TTC549 (cell line): Measurements from ENCODE around the gene ZNF654.
"Not testable (repeated sequence)": the region's sequence is repeated elsewhere in the genome, so short reads cannot be mapped to it uniquely, and the experiment has no call there.

Experiments
- FAIRE-seq: peaks from 2 replicates; lab custom pipeline; 2012; peaks lifted over from hg19 to GRCh38; lab: Jason Lieb, UNC

ZNF654 gene

DNA sequence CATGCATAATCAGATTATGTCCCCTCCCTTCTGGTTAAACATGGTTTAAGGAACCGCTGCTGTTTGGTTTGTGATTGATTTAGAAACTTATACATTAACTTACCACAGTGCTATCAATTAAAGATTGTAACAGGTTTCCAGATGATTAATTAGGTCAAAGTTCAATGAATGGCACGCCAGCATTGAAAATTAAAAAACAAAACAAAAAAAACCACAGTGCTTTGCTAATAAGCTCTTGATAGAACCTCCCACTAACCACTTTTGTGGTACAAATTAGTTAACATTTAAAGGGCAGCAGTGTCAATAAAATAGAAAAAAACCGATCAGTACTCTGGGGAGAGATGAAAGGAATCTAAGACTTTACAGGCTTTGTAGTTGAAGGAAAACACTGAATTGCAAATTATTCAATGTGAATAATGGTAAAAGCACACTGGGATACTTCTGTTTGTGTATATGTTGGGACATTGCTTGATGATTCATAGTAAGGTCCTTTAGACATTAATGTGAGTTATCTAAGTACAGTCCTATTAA is 83.1 kb downstream of the ZNF654 start:
- FAIRE-seq, result no peak

- FAIRE-seq, result no peak
Measured at GRCh38 chr3:88147261-88147660, 88.2 kb downstream of the ZNF654 start.

GRCh38 chr3:88148651-88149050 is 89.6 kb downstream of the ZNF654 start:
- no peak for FAIRE-seq

GRCh38 chr3:88149101-88149508 is 90.0 kb downstream of the ZNF654 start:
- no peak for FAIRE-seq

DNA sequence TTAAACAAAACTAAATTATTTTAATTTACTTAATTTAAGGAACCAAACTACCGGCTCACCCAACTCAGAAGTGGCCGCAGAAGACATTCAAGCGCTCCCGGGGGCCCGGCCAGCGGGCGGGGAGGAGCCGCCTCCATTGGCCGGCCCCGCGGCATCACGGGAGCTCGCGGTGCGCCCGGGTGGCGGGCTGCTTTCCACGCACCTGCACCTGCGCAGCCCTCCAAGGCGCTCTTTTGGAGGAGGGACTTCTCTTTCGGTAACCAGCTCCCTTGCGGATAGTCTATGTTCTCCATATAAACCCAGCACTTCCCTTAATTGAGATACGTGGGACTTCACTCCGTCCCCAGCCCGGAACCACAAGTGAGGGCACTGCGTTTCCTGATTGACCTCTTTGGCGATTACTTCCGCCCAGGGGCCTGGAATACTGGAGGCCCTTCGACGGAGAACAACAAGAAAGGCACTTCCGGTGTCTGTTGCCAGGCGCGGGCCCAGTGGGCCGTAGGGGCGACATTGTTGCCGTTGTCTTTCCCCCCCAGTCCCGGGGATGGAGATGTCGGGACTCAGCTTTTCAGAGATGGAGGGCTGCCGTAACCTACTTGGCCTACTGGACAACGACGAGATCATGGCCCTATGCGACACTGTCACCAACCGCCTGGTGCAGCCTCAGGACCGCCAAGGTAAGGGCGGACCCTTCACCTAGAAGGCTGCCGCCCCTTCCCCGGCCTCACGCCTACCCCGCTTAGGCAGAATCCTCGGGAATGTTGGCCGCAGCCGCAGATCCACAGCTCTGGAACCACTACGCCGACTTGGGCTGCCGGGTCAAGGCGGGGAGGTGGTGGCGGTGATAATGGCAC is 90.7 kb downstream of the ZNF654 start, which contains the start of gene C3orf38:
C3orf38 (plus strand) TSS at position 451 of the 854 bp plus-strand sequence; CDS start at position 545, 94 bp downstream.
- no peak for FAIRE-seq

DNA sequence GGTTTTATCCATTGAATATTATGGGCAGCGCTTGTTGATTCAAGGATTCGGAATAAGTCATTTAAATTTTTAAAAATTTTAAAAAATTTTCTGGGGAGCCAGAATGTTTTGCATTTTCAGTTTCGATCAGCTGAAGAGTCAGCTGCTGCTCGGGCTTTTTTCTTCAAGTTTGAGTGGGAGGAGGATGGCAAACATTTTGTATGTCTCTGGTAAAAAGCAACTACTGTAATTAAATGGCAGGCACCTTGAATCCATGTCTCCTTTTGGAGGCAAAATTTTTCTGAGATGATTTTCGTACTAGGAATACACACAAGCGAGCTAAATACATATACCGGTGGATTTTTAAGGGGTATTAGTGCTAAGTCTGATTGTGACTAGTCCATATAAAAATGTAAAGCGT is 91.3 kb downstream of the ZNF654 start:
- no peak for FAIRE-seq

GRCh38 chr3:88150806-88151205 is 91.8 kb downstream of the ZNF654 start:
- FAIRE-seq, result no peak

GRCh38 chr3:88151358-88151757 is 92.3 kb downstream of the ZNF654 start:
- FAIRE-seq, result no peak

DNA sequence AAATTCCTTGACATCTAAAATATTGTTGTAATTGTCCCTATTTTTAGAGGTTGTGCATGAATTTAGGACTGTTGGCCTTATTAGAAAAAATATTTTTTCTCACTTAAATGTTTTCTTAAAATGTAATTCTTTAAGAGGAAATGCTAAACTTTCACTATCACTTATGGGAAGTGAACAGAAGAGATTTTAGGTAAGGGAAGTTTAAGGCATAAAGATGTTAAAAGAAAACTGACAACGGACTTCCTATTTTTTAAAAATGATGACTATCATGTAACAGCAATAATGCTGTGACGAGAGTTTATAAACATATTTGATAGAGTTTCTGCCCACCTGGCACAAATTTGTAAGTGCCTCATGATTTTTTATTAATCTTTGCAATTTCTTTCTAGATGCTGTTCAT is 93.8 kb downstream of the ZNF654 start:
- FAIRE-seq, result no peak

DNA sequence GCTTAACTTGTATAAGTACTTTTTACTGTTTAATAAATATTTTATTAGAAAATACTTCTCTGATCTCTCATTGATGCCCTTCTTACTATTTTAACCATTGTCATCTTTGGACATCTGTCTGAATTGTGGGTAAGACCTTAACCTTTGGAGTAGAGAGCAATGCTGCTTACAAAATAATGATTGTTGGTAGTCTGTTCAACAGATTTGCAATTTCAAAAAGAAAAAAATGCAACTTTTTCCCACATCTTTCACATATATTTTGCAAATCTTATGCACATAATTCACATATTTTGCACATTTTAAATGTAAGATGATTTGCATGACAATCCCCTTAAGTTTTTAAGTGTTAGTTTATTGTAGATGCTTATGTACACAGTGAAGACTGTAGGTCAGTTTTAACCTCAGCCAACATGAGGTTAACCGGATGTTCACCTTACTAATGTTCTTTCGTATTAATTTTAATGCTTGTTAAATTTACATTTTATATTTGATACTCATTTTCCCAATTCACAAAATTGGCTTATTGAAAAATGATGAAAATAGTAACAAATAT is 107.4 kb downstream of the ZNF654 start:
- FAIRE-seq, result no peak

- no peak for FAIRE-seq
Measured at GRCh38 chr3:88167173-88167572, 108.1 kb downstream of the ZNF654 start.

GRCh38 chr3:88167704-88168103 is 108.6 kb downstream of the ZNF654 start:
- no peak for FAIRE-seq

GRCh38 chr3:88168171-88168570 is 109.1 kb downstream of the ZNF654 start:
- no peak for FAIRE-seq

- FAIRE-seq, result peak; percentile 92
Measured at GRCh38 chr3:88180398-88180999, 121.4 kb downstream of the ZNF654 start.

DNA sequence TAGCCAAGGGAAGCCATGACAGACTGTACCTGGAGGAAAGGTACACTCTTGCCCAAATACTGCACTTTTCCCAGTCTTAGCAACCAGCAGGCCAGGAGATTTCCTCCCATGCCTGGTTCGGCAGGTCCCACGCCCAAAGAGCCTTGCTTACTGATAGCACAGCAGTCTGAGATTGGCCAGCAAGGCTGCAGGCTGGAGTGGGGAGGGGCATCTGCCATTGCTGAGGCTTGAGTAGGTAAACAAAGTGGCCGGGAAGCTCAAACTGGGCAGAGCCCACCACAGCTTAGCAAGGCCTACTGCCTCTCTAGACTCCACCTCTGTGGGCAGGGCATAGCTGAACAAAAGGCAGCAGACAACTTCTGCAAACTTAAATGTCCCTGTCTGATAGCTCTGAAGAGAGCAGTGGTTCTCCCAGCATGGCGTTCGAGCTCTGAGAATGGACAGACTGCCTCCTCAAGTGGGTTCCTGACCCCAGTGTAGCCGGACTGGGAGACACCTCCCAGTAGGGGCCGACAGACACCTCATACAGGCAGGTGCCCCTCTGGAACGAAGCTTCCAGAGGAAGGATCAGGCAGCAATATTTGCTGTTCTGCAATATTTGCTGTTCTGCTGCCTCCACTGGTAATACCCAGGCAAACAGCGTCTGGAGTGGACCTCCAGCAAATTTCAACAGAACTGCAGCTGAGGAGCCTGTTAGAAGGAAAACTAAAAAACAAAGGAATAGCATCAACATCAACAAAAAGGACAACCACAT is 123.3 kb downstream of the ZNF654 start:
- not testable (repeated sequence) for FAIRE-seq

GRCh38 chr3:88188436-88188835 is 129.4 kb downstream of the ZNF654 start:
- FAIRE-seq, result no peak

GRCh38 chr3:88189361-88189810 is 130.3 kb downstream of the ZNF654 start:
- no peak for FAIRE-seq

DNA sequence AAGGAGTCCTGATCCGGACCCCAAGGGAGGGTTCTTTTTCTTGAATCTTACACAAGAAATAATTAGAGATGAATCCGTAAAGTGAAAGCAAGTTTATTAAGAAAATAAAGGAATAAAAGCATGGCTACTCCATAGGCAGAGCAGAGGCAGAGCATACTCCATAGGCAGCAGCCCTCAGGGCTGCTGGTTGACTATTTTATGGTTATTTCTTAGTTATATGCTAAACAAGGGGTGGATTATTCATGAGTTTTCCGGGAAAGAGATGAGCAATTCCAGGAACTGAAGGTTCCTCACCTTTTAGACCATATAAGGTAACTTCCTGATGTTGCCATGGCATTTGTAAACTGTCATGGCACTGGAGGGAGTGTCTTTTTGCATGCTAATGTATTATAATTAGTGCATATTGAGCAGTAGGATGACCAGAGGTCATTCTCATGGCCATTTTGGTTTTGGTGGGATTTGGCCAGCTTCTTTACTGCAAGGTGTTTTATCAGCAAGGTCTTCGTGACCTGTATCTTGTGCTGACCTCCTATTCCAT is 132.9 kb downstream of the ZNF654 start:
- FAIRE-seq, result no peak

DNA sequence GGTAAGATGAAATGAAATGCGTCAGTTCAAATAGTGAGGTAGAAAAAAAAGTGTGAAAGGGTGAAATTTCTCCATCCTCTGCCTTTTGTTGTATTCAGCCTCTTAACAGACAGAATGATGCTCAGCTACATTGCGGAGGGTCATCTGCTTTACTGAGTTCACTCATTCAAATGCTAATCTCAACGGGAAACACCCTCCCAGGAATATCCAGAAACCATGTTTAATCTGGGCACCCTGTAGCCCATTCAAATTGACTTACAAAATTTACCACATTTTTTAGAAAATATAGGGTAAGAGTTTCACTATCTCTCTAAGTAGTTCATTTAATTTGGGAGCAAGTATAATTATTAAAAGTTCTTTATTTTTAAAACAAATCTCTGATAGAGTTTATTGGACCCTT is 133.6 kb downstream of the ZNF654 start:
- FAIRE-seq, result no peak
